HG02884 (cell line): ENCODE measurements around the gene COLEC11.

Source experiments
- ATAC-seq: cut with Tn5 transposase; IDR thresholded peaks from one replicate; pipeline ENCODE4 v1.9.1; 2021; ENCODE audit warnings: mild to moderate bottlenecking, moderate library complexity; ENCODE audit not compliant: unreplicated experiment

The COLEC11 gene

DNA sequence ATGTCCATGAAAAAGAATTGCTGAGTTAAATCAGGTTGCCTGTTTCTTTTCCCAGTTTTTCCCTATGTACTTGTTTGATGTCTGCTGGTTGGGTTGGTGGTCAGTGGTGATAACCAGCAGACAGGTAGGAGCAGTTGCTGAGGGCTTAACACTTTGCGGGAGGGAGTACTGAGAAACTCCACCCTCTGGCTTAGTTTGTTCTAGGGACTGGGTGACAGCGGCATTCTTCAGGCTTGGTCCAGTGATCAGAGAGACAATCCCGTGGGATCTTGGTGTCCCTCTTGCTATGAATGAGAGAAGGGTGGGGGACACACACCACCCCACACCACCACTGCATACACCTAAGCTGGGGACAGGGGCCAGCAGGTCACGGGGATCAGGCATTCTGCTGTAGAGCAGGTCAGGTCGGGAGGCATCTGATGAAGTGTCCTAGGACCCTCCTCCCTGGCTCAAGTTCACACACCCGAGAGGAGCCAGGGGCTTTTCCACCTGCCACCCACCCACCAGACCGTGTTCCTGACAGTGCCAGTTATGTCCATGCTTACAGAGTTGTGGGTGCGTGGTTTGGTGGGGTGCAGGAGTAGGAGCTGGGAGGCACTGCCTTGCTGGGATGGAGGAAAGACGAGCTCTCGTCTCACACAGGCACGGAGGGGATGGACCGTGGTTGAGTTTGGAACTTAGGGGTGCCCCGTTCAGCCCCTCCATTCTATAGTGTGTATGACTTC lies 41.8 kb downstream of the COLEC11 start:
- ATAC-seq: no peak

DNA sequence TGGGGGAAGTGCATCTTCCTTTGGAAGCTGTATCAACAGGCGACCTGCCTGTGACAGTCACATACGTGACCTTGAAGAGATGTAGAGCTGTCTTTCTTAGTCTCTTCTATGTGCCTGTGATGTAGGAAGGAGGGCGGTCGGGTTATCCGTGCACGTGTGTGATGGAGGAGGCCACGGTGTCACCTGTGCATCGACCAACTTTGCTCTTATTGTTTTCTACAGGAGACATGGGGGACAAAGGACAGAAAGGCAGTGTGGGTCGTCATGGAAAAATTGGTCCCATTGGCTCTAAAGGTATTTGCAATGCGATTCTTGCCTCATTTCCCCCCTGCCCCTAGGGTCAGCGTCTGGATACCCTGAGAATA lies 42.4 kb downstream of the COLEC11 start:
- ATAC-seq: no peak

DNA sequence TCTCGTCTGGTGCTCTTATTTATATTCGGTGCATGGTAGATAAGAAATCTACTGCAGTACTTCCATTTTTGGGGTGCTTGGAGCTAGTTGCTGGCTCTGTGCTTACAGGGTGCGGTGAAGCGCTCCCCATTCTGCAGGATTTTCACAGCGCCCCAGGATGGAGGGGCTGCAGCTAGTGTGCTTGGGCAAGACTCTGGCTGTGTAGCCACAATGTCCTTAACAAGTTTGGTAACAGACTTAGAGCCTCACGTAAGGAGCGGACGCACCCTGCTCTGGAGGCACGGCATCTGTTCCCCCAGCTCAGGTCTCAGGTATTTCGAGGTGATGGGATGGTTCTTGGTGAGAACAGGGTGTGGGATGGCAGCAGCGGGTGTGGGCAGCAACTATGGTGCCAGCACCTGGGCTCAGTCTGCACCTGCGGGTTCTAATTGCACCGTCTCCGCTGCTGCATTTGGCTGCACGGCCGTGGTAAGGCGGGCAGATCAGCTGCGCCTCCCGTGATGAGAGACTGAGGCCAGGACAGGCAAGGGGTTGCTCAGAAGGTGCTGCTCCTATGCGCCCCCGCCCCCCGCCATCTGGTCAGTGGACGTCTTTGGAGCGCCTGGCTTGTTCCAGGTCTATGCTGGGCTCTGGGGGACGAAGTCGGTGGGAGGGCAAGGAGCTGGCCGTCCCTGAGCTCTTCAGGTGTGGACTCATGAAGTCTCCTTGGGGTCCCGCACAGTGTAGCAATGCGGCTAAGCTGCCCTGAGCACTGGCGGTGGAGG lies 43.0 kb downstream of the COLEC11 start:
- ATAC-seq: no peak

DNA sequence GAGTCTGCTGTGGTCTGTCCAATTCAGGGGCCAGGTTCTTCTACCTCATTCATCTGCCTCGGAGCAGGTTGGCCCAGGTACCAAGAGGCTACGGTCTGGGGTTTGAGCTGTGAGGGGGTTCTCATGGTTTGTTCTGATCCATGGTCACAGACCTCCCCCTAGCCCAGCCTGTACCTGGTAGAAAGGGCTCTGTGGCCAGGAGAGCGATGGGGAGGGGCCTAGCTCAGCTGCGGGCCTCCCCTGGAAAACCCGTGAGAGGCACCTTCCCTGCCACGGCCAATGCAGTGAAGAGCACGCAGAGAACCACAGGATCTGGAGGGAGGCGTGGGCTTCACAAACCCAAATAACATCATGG lies 43.5 kb downstream of the COLEC11 start:
- no peak for ATAC-seq

DNA sequence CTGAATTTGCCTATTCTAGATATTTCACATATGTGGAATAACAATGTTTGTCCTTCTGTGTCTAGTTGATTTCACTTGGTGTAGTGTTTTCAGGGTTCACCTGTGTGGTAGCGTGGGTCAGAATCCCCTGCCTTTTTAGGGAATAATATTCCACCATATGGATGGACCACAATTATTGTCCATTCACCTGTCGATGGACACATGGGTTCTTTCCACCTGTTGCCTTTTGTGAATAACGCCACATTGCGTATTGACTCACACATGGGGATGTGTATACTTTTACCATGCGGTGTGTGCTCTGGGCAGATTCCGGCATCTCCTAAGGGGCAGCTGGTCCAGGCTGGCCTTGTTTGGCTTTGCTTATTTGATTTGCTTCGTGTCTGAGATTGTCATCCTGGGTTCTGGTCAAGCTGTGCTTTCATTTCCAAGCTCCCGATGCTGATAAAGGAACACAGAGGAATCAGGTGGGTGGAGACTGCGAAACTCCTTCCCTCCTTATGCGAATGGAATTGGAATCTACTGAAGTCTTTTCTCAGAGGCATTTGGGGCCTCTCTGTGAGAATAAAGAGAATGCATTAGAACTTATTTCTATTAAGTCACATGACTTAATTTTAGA lies 44.2 kb downstream of the COLEC11 start:
- ATAC-seq: no peak

DNA sequence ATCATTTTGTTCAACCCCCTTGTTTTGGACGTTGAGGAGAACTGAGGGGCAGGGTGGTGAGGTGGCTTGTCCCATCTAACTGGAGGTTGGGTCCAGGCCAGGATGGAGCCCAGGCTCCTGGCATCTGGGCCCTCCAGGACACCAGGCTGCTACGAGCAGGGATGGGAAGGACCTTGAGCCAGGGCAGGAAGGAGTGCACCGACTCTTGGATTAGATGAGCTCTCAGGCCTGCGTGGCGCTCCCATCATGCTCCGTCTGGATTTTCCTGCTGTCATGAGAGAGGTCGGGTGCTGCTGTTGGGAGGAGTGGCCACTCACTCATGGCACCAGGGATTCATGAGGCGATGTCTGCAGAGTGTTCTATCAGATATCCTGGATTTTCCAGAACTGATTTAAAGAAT lies 44.7 kb downstream of the COLEC11 start:
- no peak for ATAC-seq

DNA sequence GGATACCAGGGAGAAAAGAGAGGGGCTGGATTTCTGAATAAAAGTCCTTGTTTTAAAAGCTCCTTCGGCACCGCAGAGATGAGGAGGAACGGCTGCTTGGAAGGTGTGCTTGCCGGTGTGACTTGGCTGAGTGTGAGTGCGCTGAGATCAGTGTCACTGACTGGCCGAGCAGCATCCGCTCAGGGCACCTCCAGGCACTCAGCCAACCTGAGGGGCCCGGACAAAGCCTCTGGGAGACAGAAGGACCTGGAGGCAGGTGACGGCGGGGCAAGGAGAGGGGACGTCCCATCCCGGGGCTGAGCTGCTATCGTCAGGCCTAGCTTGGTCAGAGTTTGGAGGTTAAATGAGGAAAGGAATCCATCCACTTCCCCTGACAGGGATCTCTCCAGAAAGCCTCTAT lies 46.3 kb downstream of the COLEC11 start:
- ATAC-seq: no peak

DNA sequence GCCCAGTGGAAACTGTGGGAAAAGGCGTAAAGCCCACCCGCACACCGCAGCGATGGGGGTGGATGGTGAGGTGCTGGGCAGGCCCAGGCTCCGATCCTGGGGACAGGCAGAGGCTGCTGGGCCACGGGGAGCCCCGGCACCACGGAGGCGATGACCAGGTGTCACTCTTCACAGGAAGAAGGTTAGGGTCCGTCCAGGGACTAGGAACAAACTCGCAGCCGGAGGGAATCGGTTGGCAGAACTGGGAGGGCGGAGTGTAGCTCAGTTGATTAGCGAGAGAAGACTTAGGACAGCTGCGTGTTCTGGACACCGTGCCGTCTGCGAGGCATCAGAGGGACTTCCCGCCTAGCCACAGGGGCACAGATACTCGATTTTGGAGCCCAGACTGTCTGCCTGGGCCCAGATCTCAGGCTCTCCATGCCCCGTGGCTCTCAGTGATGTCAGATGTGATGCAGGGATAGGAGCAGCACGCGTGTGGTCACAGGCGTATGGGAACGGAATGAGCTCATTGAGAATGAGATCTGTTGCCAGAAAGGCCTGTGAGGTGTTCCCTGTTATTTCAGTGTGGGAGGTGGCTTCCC lies 47.0 kb downstream of the COLEC11 start:
- ATAC-seq: no peak

DNA sequence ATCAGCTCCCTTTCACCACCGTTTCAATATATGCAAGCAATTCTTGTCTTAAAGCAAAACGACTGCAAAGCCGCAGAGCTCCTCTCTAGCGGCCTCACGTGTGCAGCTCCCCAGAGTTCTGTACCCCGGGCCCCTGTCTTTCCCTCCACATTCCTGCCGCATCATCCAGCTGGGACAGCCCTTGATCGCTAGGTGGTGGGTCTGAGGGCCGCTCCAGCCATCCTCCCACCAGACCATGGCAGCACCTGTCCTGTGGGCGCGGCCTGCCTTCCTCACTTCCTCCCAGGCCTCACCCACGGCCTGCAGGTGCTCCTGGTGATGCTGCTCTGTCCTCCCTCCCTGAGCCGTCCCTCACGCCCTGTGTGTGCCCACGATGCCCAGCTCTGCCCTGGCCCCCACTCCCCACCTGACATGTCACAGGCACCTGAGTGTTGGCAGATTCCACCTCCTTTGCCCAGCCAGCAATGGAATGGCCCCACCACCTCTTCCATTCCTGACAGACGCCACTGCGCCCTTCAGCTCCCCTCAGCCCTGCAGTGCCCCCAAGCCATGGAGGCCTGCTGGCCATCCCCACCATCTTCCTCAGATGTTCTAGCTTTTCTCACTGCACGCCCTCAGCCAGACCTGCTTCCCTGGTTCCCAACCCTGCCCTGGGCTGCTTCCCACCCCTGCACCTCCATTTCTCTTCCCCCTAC lies 47.8 kb downstream of the COLEC11 start:
- ATAC-seq: no peak

DNA sequence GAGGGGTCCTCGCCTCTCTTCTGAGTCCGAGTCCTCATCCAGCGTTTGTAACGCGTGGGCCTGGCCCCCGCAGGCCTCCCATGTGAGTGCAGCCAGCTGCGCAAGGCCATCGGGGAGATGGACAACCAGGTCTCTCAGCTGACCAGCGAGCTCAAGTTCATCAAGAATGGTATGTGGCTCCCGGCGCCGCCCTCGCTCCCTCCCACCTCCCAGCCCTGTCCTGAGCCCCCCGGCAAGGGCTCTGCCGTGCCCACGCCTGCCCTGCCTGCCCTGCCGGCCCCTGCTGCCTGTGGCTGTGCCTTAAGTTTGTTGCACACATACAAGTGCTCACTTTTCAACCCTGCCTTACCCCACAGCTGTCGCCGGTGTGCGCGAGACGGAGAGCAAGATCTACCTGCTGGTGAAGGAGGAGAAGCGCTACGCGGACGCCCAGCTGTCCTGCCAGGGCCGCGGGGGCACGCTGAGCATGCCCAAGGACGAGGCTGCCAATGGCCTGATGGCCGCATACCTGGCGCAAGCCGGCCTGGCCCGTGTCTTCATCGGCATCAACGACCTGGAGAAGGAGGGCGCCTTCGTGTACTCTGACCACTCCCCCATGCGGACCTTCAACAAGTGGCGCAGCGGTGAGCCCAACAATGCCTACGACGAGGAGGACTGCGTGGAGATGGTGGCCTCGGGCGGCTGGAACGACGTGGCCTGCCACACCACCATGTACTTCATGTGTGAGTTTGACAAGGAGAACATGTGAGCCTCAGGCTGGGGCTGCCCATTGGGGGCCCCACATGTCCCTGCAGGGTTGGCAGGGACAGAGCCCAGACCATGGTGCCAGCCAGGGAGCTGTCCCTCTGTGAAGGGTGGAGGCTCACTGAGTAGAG lies 48.7 kb downstream of the COLEC11 start:
- no peak for ATAC-seq

DNA sequence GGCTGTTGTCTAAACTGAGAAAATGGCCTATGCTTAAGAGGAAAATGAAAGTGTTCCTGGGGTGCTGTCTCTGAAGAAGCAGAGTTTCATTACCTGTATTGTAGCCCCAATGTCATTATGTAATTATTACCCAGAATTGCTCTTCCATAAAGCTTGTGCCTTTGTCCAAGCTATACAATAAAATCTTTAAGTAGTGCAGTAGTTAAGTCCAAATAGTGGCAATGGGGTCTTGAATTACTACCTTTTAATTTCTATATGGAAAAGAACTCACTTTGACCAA lies 49.3 kb downstream of the COLEC11 start:
- peak; percentile 75 for ATAC-seq

DNA sequence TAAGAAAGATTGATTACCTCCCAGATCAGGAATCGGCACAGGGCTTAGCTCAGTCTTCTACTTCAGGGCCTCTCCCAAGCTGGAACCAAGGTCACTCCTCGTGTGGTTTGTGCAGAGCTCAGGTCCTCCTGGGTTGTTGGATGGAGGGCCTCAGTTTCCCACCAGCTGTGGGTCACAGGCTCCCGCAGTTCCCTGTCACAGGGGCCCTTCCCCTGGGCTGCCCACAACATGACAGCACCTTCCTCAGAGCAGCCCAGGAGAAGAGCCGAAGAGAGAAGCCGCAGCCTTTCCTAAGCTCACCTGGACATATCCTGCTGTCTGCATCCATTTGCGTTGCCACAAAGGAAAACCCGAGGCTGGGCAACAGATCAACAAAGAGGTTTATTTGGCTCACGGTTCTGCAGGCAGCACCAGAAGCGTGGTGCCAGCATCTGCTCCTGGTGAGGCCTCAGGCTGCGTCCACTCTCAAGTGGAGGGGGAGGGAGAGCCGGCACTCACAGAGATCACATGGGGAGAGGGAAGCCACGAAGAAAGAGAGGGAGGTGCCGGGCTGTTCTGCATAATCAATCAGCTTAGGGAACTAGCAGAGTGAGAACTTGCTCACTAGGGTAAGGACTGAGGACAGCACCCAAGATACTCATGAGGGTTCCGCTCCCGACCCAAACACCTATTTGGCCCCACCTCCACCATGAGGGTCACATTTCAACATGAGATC lies 50.1 kb downstream of the COLEC11 start:
- ATAC-seq: no peak

DNA sequence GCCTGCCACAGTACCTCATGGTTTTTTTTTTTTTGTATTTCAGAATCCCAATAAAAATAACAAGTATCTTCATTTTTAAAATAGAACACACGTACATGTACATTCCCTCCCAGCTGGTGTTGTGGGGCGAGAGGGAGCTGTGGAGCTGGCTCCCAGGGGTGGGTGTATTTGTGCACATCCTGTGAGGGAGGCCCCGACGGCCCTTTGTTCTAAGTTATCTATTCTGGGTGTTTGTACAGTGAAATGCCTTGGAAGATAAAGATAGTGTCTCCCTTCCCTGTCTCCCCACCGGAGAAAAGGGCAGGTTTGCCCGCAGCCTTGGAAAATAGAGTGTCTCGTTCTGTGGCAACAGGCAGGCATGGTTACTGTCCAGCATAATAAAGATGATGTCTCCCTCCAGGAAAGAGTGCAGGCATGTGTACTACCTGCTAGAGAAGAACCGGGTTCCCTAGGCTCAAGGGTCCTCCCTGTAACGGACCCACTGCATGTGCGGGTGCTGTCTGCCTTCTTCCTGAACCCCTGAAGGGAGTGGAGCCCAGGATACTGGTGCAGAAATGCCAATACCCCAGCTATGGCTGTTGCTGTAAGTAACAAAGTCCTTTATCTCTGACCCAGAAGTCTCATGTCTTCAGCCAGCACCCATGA lies 51.0 kb downstream of the COLEC11 start:
- no peak for ATAC-seq

DNA sequence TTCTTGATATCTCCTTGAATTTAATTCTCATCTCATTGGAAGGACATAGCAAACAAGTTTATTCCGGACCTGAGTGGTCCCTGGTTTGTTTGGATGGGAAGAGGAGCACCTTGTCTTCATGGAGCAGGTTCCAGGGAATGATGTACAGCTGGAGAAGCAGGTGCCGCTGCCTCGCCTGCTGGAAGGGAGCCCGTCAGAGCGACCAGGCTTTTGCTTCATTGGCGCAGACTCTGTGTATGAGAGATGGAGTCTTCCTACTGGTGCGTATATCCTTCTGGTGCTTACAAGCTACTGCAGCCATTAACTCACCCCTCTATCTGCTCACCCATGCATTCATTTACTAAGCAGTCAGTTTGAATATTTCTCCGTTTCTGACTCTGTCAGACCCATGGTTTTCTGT lies 51.5 kb downstream of the COLEC11 start:
- no peak for ATAC-seq

DNA sequence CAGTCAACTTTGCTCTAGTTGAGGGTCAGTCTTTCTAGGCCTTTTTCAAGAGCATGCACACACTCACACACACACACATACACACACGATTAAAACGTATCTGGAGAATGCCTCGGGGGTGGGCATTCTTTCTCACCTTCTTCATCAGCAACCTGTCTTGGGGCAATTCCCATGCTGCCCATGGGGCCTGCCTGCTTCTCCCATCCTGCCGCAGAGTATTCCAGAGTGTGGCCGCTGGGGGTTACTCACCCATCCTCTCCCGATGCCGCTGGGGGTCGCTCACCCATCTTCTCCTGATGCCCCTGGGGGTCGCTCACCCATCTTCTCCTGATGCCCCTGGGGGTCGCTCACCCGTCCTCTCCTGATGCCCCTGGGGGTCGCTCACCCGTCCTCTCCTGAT lies 52.3 kb downstream of the COLEC11 start:
- ATAC-seq: no peak

DNA sequence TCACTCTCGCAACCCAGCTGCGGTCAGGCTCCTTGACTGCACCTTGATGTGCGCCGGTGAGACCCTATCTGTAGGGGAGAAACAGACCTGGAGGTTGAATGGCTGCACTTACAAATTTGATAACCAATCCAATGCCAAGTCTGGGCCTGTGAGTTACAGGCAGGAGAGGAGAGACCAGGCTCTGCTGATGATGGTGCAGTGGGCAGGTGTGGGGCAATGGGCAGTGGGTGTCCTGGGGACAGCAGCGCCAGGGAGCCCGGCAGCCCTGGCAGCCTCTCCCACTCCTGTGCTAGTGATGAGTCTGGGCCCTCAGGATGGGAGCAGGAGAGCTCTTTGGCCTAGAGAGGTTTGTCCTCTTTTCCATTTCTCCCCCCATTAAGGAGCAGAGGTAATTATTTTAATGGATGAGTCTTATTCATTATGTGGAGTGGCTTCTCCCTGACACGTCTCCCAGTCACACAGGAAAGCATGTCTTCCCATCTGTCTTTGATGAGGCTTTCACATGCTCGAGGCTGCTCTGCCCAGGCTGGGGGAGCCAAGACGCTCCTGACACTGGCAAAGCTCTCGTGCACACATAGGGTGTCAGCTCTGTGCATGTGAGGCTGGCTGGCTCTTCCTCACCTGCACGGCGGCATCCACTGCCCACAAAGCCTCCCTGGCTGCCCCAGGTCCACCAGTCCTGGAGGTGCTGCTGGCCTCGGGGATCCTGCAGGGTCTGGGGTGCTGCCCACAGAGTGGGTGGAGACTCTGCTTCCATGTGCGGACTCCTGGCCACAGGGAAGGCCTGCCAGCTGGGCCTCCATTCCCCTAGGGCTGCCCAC lies 53.1 kb downstream of the COLEC11 start:
- ATAC-seq: no peak

DNA sequence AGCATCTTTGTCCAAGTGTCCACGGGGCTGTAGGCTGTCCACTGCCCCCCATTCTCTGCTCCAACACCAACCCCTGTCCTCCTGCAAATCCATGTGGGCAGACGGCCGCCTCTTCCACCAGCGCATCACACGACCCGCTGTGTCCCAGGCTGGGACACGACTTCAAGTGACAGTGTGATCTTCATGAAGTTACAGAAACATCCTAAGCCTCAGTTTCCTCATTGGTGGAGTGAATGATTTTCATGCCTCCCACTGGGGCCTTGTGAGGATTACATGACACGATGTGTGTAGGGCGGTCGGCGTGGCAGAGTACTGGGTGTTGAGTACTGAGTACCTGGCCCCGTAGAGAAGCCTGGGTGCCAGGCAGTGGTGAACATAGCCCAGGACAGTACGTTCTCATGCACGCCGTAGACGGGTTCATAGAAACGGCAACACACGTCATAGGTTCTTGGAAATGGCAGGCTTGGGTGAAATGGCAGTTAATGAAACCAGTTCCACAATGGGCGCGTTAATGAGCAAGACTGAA lies 53.8 kb downstream of the COLEC11 start:
- ATAC-seq: no peak

DNA sequence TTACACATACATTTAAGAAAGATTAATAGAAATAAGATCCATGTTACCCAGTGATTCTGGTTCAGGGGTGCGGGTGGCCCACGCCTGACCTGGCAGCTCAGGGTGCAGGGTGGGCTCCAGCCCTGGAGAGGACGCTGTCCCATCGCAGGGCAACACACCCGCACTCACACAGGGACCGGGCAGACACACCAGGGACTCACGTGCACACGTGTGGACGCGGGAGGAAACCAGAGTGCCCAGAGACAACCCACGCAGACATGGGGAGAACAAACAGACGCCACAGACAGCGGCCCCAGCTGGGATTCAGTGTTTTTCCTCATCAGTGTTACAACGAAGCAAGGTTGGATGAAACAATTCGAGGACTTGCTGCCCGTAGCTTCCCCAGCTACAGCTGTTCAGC lies 54.7 kb downstream of the COLEC11 start:
- ATAC-seq: no peak
